NCI-H446 treated with DMSO at 0.1 percent for 48 hours (cell line): Measurements from ENCODE around the gene CYTH1.
"Not testable (repeated sequence)": the region's sequence is repeated elsewhere in the genome, so short reads cannot be mapped to it uniquely, and the experiment has no call there.

Experiments
- DNase-seq: peaks from one replicate; lab custom pipeline; 2025; lab: John Stamatoyannopoulos, UW

Gene CYTH1

GRCh38 chr17:78687944-78688343 lies 94.1 kb downstream of the CYTH1 start:
- DNase-seq, result no peak

- DNase-seq, result no peak
Observed at GRCh38 chr17:78687125-78687524, 94.9 kb downstream of the CYTH1 start.

- DNase-seq, result no peak
Observed at GRCh38 chr17:78684026-78684425, 98.0 kb downstream of the CYTH1 start.

GRCh38 chr17:78683408-78683961 lies 98.6 kb downstream of the CYTH1 start:
- DNase-seq, result no peak

GRCh38 chr17:78682363-78682762 lies 99.7 kb downstream of the CYTH1 start:
- DNase-seq, result no peak

- DNase-seq, result no peak
Observed at GRCh38 chr17:78680436-78680835, 101.6 kb downstream of the CYTH1 start.

- DNase-seq, result no peak
Observed at GRCh38 chr17:78679495-78680395, 102.3 kb downstream of the CYTH1 start.

- DNase-seq, result no peak
Observed at GRCh38 chr17:78678711-78679110, 103.4 kb downstream of the CYTH1 start.

- no peak for DNase-seq
Observed at GRCh38 chr17:78678222-78678557, 103.9 kb downstream of the CYTH1 start.

- no peak for DNase-seq
Observed at GRCh38 chr17:78677303-78678221, 104.5 kb downstream of the CYTH1 start.

GRCh38 chr17:78676412-78677302 lies 105.4 kb downstream of the CYTH1 start:
- DNase-seq, result no peak

- DNase-seq, result no peak
Observed at GRCh38 chr17:78675836-78676235, 106.2 kb downstream of the CYTH1 start.

GRCh38 chr17:78675316-78675616 lies 106.8 kb downstream of the CYTH1 start:
- DNase-seq, result no peak

GRCh38 chr17:78674595-78675315 lies 107.3 kb downstream of the CYTH1 start:
- DNase-seq, result no peak

- DNase-seq, result no peak
Observed at GRCh38 chr17:78674156-78674555, 107.9 kb downstream of the CYTH1 start.

GRCh38 chr17:78673395-78673794 lies 108.7 kb downstream of the CYTH1 start:
- DNase-seq, result no peak

- no peak for DNase-seq
Observed at GRCh38 chr17:78672871-78673371, 109.2 kb downstream of the CYTH1 start.

GRCh38 chr17:78672005-78672404 lies 110.1 kb downstream of the CYTH1 start:
- DNase-seq, result no peak

GRCh38 chr17:78671726-78672001 lies 110.4 kb downstream of the CYTH1 start:
- DNase-seq, result not testable (repeated sequence)

- DNase-seq, result no peak
Observed at GRCh38 chr17:78670850-78671725, 111.0 kb downstream of the CYTH1 start.
